Stomach smooth muscle (tissue), 2 donors: ENCODE data around the gene SETX.

ENCODE experiments used
- H3K27ac ChIP-seq: one replicate; pipeline ENCODE4 v1.7.0; 2013; ENCODE audit warnings: mild to moderate bottlenecking, low read length, inconsistent platforms
- H3K27me3 ChIP-seq, 2 donors: one replicate each; pipeline ENCODE4 v1.7.0; 2013; ENCODE audit warnings: low read length in 2 of 2; ENCODE audit not compliant: insufficient read depth in 2 of 2, control insufficient read depth in 1 of 2
- H3K36me3 ChIP-seq, 2 donors: one replicate each; pipeline ENCODE4 v1.7.0; 2013; ENCODE audit warnings: low read length in 2 of 2; ENCODE audit not compliant: control insufficient read depth in 2 of 2, insufficient read depth in 2 of 2
- H3K4me1 ChIP-seq: one replicate; pipeline ENCODE4 v1.7.0; 2013; ENCODE audit warnings: low read length; ENCODE audit not compliant: control insufficient read depth, insufficient read depth
- H3K4me3 ChIP-seq, 2 donors: one replicate each; pipeline ENCODE4 v1.7.0; 2013; ENCODE audit warnings: low read length in 2 of 2
- H3K9ac ChIP-seq, 2 donors: one replicate each; pipeline ENCODE4 v1.7.0; 2013; ENCODE audit warnings: low read length in 2 of 2, mild to moderate bottlenecking in 1 of 2
- H3K9me3 ChIP-seq, 2 donors: one replicate each; pipeline ENCODE4 v1.7.0; 2013; ENCODE audit warnings: low read length in 2 of 2; ENCODE audit not compliant: control insufficient read depth in 2 of 2
- donor health status: healthy.
- donor health status: Pancreatic carcinoma.

The SETX gene

DNA sequence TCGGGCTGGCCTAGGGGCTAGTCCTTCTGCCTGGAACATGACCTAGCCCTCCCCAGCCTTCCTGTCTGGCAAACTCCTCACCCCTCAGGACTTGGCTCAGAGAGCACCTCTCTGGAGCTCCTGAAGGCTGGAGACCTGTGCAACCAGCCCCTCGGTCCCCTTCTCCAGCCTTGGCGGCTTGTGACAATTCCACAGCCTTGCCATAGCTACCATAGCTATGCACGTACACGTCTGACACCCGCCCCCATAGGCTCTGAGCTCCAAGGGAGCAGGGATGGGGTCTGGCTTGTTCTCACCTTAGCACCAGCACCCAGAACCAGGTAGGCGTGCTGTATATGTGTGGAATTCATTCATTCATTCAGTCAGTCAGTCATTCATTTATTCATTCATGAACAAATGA lies 143.2 kb downstream of the SETX start:
- Histone ChIP-seq H3K27me3 (no peaks in the 10 kb centered on the region), H3K4me3 (no peak overlapping the region), H3K4me1 (peaks cover 13% of the 10 kb centered on the region), H3K9ac (no peak overlapping the region), H3K36me3 (no peaks in the 10 kb centered on the region), H3K9me3 (no peaks in the 10 kb centered on the region), H3K27ac (no peak overlapping the region)
